Measurements from ENCODE around the gene ZNF414. TPM values are rescaled to one million over a fixed set of nuclear protein-coding genes. Genes with fewer than 3 reads are reported as not detected.

Gene ZNF414
- total RNA-seq, 2 experiments from 2014 or later, result 21.6 to 24.0 TPM

DNA sequence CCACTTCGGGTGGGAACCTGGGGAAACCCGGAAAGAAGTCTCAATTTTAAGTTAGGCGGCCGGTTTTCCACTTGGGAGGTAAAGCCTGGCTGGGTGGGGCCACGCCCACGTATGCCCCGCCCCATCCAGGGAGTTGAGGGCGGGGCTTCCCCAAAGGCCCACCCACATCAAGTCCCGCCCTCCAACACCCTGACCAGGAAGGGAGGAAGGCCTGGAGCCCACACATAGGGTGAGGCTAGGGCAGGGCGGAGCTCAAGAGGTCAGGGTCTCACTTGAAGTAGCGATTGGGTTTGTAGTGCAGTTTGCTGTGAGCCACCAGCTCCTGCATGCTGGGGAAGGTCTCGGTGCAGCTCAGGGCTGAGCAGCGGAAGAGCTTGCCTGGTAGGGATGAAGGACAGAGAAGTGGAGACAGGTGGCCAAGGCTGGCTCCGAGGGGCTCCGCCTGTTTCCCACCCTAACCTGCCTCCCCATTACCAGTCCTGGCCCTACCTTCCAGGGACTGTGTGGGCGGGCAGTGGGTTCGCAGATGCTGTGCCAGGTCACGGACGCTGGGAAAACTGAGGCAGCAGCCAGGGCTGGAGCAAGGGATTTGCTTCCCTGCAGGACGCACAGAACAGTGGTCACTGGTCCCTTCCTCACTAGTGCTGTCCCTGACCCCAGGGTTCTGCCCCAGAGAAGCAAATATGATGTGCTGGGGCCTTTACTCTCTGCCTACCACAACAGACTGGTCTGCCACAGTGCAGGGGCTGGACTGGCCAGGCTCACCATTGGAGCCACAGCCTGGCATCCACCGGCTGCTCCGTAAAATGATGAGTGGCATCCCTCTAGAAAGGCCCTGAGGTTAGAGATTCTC is 1.6 kb downstream of the ZNF414 start:
- Mint-ChIP-seq H3K36me3 (ENCODE audit: low read depth) (peaks cover 5% of the 10 kb centered on the region), H3K27me3 (no peaks in the 10 kb centered on the region), H3K27ac (peak overlapping the region; percentile 86), H3K4me1 (ENCODE audit: low read depth) (peaks cover 28% of the 10 kb centered on the region), H3K9me3 (no peaks in the 10 kb centered on the region), H3K4me3 (peak overlapping the region; percentile 58)
- ATAC-seq (no peak), DNase-seq (peak; percentile 51)
- POLR2A ChIA-PET, result interaction anchor here (1.3 to 3.0 kb wide), 8 partner anchors 12 to 181 kb away, joined by 3 to 24 read pairs (median 10); partner anchors contain the start of genes MARCHF2 and MYO1F
- CTCF ChIA-PET, result interaction anchor here (1.0 to 10.2 kb wide), 4 partner anchors 59 to 99 kb away, joined by 3 to 117 read pairs (median 6); partner anchors contain the start of genes MARCHF2 and MYO1F
- intact Hi-C loops (cut with micrococcal nuclease), result loop anchor here (5.0 kb wide), 1 partner anchor 65 kb away; the partner anchor contains the start of gene MYO1F
- TF ChIP-seq, protein P1, sequence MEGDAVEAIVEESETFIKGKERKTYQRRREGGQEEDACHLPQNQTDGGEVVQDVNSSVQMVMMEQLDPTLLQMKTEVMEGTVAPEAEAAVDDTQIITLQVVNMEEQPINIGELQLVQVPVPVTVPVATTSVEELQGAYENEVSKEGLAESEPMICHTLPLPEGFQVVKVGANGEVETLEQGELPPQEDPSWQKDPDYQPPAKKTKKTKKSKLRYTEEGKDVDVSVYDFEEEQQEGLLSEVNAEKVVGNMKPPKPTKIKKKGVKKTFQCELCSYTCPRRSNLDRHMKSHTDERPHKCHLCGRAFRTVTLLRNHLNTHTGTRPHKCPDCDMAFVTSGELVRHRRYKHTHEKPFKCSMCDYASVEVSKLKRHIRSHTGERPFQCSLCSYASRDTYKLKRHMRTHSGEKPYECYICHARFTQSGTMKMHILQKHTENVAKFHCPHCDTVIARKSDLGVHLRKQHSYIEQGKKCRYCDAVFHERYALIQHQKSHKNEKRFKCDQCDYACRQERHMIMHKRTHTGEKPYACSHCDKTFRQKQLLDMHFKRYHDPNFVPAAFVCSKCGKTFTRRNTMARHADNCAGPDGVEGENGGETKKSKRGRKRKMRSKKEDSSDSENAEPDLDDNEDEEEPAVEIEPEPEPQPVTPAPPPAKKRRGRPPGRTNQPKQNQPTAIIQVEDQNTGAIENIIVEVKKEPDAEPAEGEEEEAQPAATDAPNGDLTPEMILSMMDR (IDR thresholded peaks at IDR 0.05), result no peak

DNA sequence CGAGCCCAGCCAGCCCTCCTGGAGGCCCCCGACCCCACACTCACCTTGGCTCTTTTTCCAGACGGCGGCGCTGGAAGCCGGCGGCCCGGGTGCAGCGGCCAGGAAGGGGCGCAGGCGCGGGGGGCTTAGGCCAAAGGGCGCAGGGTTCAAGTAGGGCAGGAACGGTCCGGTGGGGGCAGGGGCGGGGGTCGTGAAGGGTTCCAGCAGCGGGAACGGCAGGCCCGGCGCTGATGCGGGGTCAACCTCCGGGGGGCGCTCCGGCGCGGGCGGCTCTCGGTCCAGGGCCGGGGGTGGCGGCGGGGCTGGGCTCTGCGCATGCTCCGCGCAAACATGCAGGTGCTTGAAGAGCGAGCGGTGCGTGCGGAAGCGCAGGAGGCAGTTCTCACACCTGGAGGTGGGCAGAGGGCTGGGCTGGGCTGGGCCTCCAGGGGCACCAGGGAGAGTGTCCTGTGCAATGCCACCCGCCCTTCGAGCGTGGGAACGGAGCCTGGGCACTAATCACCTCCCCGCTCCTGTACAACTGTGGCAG is 2.3 kb downstream of the ZNF414 start:
- no peak for DNase-seq
- Mint-ChIP-seq H3K36me3 (ENCODE audit: low read depth) (peaks cover 5% of the 10 kb centered on the region), H3K27me3 (no peaks in the 10 kb centered on the region), H3K27ac (no peak overlapping the region), H3K4me1 (ENCODE audit: low read depth) (peaks cover 27% of the 10 kb centered on the region), H3K4me3 (no peak overlapping the region), H3K9me3 (no peaks in the 10 kb centered on the region)
- TF ChIP-seq, protein P1 (IDR thresholded peaks at IDR 0.05), result no peak
- ATAC-seq, result no peak
- ChIA-PET CTCF (interaction anchor here (10.2 kb wide), 1 partner anchor 67 kb away, joined by 117 read pairs; the partner anchor contains the start of gene MYO1F), POLR2A (interaction anchor here (0.5 kb wide), 1 partner anchor 215 kb away, joined by 3 read pairs; no protein-coding TSS in a partner anchor)
- intact Hi-C loops (cut with micrococcal nuclease), result loop anchor here (5.0 kb wide), 1 partner anchor 66 kb away; the partner anchor contains the start of gene MYO1F

DNA sequence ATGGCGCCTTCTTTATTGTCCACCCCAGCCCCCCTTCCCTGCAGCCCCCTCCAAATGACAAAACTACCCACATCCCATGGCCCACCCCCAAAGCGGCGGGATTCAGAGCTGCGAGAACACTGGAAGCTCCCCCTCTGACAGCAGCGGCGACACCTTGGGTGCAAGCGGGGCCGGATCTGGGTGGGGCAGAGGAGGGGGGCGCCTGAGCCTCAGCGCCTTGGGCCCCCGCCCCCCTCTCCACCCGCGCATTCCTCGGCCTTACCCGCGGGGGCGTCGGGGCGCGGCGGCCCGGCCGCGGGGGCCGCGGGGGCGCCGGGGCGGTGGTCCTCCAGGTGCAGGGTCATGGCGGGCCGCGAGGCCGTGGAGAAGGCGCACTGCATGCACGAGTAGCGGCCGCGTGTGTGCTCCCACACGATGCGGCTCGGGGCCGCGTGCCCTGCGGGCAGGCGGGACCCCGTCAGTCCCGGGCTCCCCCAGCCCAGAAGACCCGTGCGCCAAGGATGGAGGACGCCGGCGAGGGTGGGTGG is 3.3 kb downstream of the ZNF414 start:
- DNase-seq, result no peak
- Mint-ChIP-seq H3K9me3 (no peaks in the 10 kb centered on the region), H3K27ac (no peak overlapping the region), H3K27me3 (no peaks in the 10 kb centered on the region), H3K4me3 (no peak overlapping the region), H3K36me3 (ENCODE audit: low read depth) (peaks cover 5% of the 10 kb centered on the region), H3K4me1 (ENCODE audit: low read depth) (peaks cover 25% of the 10 kb centered on the region)
- ATAC-seq, result no peak
- intact Hi-C loops (cut with micrococcal nuclease), result loop anchor here (5.0 kb wide), 1 partner anchor 67 kb away; the partner anchor contains the start of gene MYO1F
- TF ChIP-seq, protein P1 (IDR thresholded peaks at IDR 0.05), result no peak
- POLR2A ChIA-PET, result interaction anchor here (0.5 kb wide), 1 partner anchor 216 kb away, joined by 3 read pairs; no protein-coding TSS in a partner anchor
- CTCF ChIA-PET, result no interaction called here

DNA sequence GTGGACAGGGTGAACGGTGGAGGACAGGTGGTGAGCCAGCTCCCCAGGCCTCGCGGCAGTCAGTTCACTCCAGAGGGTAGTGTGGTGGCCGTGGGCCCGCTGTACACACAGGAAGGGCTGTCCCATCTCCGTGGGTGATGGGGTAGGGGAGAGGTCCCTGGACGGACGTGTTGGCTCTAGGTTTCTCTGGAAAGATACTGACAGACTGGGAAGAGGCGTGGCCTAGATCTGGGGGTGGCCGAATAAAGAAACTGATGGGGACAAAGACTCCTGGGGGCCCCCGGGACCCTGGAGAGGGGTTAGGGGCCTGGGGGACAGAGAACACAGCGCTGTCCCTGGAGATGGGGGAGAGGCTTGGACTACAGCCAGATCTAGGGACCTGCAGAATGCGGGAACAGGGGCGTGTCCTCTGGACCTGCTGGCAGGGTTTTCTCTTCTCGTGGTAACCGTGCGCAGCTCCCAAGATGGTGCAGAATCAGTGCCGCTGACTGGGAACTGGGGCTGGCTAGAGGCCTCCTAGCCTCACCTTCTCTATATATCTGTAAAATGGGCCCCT is 7.5 kb downstream of the ZNF414 start:
- H3K27me3 Mint-ChIP-seq, result no peaks in the 10 kb centered on the region
- intact Hi-C loops (cut with micrococcal nuclease), result loop anchor here (5.0 kb wide), 1 partner anchor 94 kb away; the partner anchor contains the start of gene MARCHF2
- POLR2A ChIA-PET, result interaction anchor here (0.7 to 1.3 kb wide), 7 partner anchors 8 to 86 kb away, joined by 3 to 6 read pairs (median 3); partner anchors contain the start of genes HNRNPM and ZNF414
- peak overlapping the region; percentile 86 for H3K4me3 Mint-ChIP-seq
- DNase-seq, result no peak
- TF ChIP-seq, protein P1 (IDR thresholded peaks at IDR 0.05), result peak; percentile 10
- peak; percentile 47 for ATAC-seq
- no peaks in the 10 kb centered on the region for H3K9me3 Mint-ChIP-seq
- peak overlapping the region; percentile 46 for H3K27ac Mint-ChIP-seq
- no peaks in the 10 kb centered on the region for H3K36me3 Mint-ChIP-seq (ENCODE audit: low read depth)
- CTCF ChIA-PET, result interaction anchor here (1.0 to 2.9 kb wide), 10 partner anchors 9 to 153 kb away, joined by 3 to 16 read pairs (median 3); partner anchors contain the start of gene MARCHF2
- peaks cover 6% of the 10 kb centered on the region for H3K4me1 Mint-ChIP-seq (ENCODE audit: low read depth)
